Gastroesophageal sphincter (tissue), 4 donors: ENCODE data around the gene ELP4. TPM values are rescaled to one million over a fixed set of nuclear protein-coding genes. Genes with fewer than 3 reads are reported as not detected.

Experiments used
- ATAC-seq: fragments of 150-250 bp; one replicate; pipeline ENCODE4 v1.9.1; 2016; ENCODE audit warnings: mild to moderate bottlenecking, moderate library complexity
- H3K27ac ChIP-seq, 4 donors: fragments of 200-600 bp; sonication (generic) in 3 of 4; 1 replicate in 3 of 4; 2 replicates in 1 of 4; pipeline ENCODE4 v1.5.1; 2016 to 2019
- H3K27me3 ChIP-seq: fragments of 200-600 bp; sonication (generic); one replicate; pipeline ENCODE4 v1.5.1; 2019
- H3K36me3 ChIP-seq, 2 donors: fragments of 200-600 bp; sonication (generic); one replicate each; pipeline ENCODE4 v1.5.1; 2019; ENCODE audit warnings: control low read depth in 1 of 2
- H3K4me1 ChIP-seq, 3 donors: fragments of 200-600 bp; sonication (generic); 1 replicate in 2 of 3; 2 replicates in 1 of 3; pipeline ENCODE4 v1.5.1; 2016 to 2019; ENCODE audit warnings: control low read depth in 2 of 3
- H3K4me3 ChIP-seq, 2 donors: fragments of 200-600 bp; sonication (generic); one replicate each; pipeline ENCODE4 v1.5.1; 2019; ENCODE audit warnings: mild to moderate bottlenecking in 1 of 2, moderate library complexity in 1 of 2
- H3K9me3 ChIP-seq, 3 donors: fragments of 200-600 bp; sonication (generic); one replicate each; pipeline ENCODE4 v1.5.1; 2017 to 2019; ENCODE audit warnings: control low read depth in 2 of 3
- CTCF ChIP-seq, 4 experiments: fragments of 200-600 bp in 2 of 4; fragments of 450-650 bp in 2 of 4; sonication (generic) in 1 of 4; IDR thresholded peaks; one replicate each; pipeline ENCODE4 v1.5.1; 2017 to 2019; ENCODE audit warnings: antibody characterized with exemption in 4 of 4, mild to moderate bottlenecking in 2 of 4, moderate library complexity in 2 of 4
- EP300 ChIP-seq: sonication (generic); formaldehyde crosslinking; IDR thresholded peaks from one replicate; pipeline ENCODE4 v1.6.1; 2017; ENCODE audit warnings: antibody characterized with exemption, mild to moderate bottlenecking
- POLR2A ChIP-seq, 2 donors: fragments of 450-650 bp; IDR thresholded peaks; one replicate each; pipeline ENCODE4 v1.6.1; 2017; ENCODE audit warnings: antibody characterized with exemption in 2 of 2, mild to moderate bottlenecking in 2 of 2, moderate library complexity in 1 of 2
- POLR2AphosphoS5 ChIP-seq: sonication (generic); formaldehyde crosslinking; IDR thresholded peaks from one replicate; pipeline ENCODE4 v1.6.1; 2017; ENCODE audit warnings: antibody characterized with exemption
- WGBS, 2 donors: methylation state at CpG; one replicate each; pipeline ENCODE4 v1.1.5; 2018; ENCODE audit warnings: low coverage in 1 of 2; 5-methylcytosine and 5-hydroxymethylcytosine counted together
- total RNA-seq, 4 donors: library from RNA; depleted of rRNA; stranded (reverse); fragments of >200 nt; gene quantifications; one replicate each; pipeline ENCODE4 v1.1.0, GENCODE V29; 2016

ELP4 gene
- total RNA-seq, 4 donors from 2014 or later = 20.6 to 33.8 (median 31.6) TPM

- H3K4me1 ChIP-seq = no peaks in the 10 kb centered on the region
Measured at GRCh38 chr11:31763296-31763695, 253.7 kb downstream of the ELP4 start.

GRCh38 chr11:31764261-31764660, 254.7 kb downstream of the ELP4 start:
- no peaks in the 10 kb centered on the region for H3K4me1 ChIP-seq
- H3K27ac ChIP-seq = no peak overlapping the region
- no peaks in the 10 kb centered on the region for H3K27me3 ChIP-seq
- TF ChIP-seq CTCF (IDR thresholded peaks at IDR 0.05) (no peak), POLR2A (IDR thresholded peaks at IDR 0.05) (no peak), POLR2AphosphoS5 (no peak), EP300 (no peak)
- no peak overlapping the region for H3K4me3 ChIP-seq
- no peaks in the 10 kb centered on the region for H3K9me3 ChIP-seq
- H3K36me3 ChIP-seq = no peaks in the 10 kb centered on the region
- no peak for ATAC-seq
- WGBS, 2 donors = 81 to 95% methylated on average over 4 to 5 of the region's 5 CpGs

More at GRCh38 chr11:31763296-31763695, 253.7 kb downstream of the ELP4 start:
- no peak overlapping the region for H3K27ac ChIP-seq
- H3K27me3 ChIP-seq = no peaks in the 10 kb centered on the region
- TF ChIP-seq POLR2A (IDR thresholded peaks at IDR 0.05) (no peak), POLR2AphosphoS5 (no peak), CTCF (IDR thresholded peaks at IDR 0.05) (no peak), EP300 (no peak)
- H3K9me3 ChIP-seq = no peaks in the 10 kb centered on the region
- H3K36me3 ChIP-seq = no peaks in the 10 kb centered on the region
- no peak overlapping the region for H3K4me3 ChIP-seq
- no peak for ATAC-seq

- no peak overlapping the region for H3K4me3 ChIP-seq
- no peaks in the 10 kb centered on the region for H3K36me3 ChIP-seq
- no peaks in the 10 kb centered on the region for H3K4me1 ChIP-seq
- WGBS, 2 donors = 79 to 86% methylated on average over 2 to 5 of the region's 5 CpGs
- H3K9me3 ChIP-seq = no peaks in the 10 kb centered on the region
- no peak for ATAC-seq
- H3K27ac ChIP-seq = no peak overlapping the region
- TF ChIP-seq EP300 (no peak), POLR2A (IDR thresholded peaks at IDR 0.05) (no peak), POLR2AphosphoS5 (no peak), CTCF (IDR thresholded peaks at IDR 0.05) (no peak)
- H3K27me3 ChIP-seq = no peaks in the 10 kb centered on the region
Measured at GRCh38 chr11:31764766-31765165, 255.2 kb downstream of the ELP4 start.

GRCh38 chr11:31767066-31767465, 257.5 kb downstream of the ELP4 start:
- WGBS, 2 donors = 94 to 100% methylated on average over 1 to 3 of the region's 3 CpGs
- TF ChIP-seq EP300 (no peak), POLR2A (IDR thresholded peaks at IDR 0.05) (no peak), POLR2AphosphoS5 (no peak), CTCF (IDR thresholded peaks at IDR 0.05) (no peak)

GRCh38 chr11:31767685-31768084, 258.1 kb downstream of the ELP4 start:
- WGBS, 2 donors = 100% methylated on average over 1 to 2 of the region's 2 CpGs
- TF ChIP-seq POLR2AphosphoS5 (no peak), POLR2A (IDR thresholded peaks at IDR 0.05) (no peak), EP300 (no peak), CTCF (IDR thresholded peaks at IDR 0.05) (no peak)
- H3K27me3 ChIP-seq = no peaks in the 10 kb centered on the region
- no peaks in the 10 kb centered on the region for H3K9me3 ChIP-seq
- H3K36me3 ChIP-seq = no peaks in the 10 kb centered on the region
- no peak for ATAC-seq
- H3K4me1 ChIP-seq = no peaks in the 10 kb centered on the region
- no peak overlapping the region for H3K27ac ChIP-seq
- no peak overlapping the region for H3K4me3 ChIP-seq

More at GRCh38 chr11:31767066-31767465, 257.5 kb downstream of the ELP4 start:
- H3K36me3 ChIP-seq = no peaks in the 10 kb centered on the region
- no peak for ATAC-seq
- H3K9me3 ChIP-seq = no peaks in the 10 kb centered on the region
- H3K27me3 ChIP-seq = no peaks in the 10 kb centered on the region
- H3K4me1 ChIP-seq = no peaks in the 10 kb centered on the region
- no peak overlapping the region for H3K4me3 ChIP-seq
- no peak overlapping the region for H3K27ac ChIP-seq
